Gastroesophageal sphincter (tissue), 4 donors: ENCODE results near the gene ITGA2. TPM values are rescaled to one million over a fixed set of nuclear protein-coding genes. Genes with fewer than 3 reads are reported as not detected.

Source experiments
- ATAC-seq: fragments of 150-250 bp; one replicate; pipeline ENCODE4 v1.9.1; 2016; ENCODE audit warnings: mild to moderate bottlenecking, moderate library complexity
- H3K27ac ChIP-seq, 4 donors: fragments of 200-600 bp; sonication (generic) in 3 of 4; 1 replicate in 3 of 4; 2 replicates in 1 of 4; pipeline ENCODE4 v1.5.1; 2016 to 2019
- H3K27me3 ChIP-seq: fragments of 200-600 bp; sonication (generic); one replicate; pipeline ENCODE4 v1.5.1; 2019
- H3K36me3 ChIP-seq, 2 donors: fragments of 200-600 bp; sonication (generic); one replicate each; pipeline ENCODE4 v1.5.1; 2019; ENCODE audit warnings: control low read depth in 1 of 2
- H3K4me1 ChIP-seq, 3 donors: fragments of 200-600 bp; sonication (generic); 1 replicate in 2 of 3; 2 replicates in 1 of 3; pipeline ENCODE4 v1.5.1; 2016 to 2019; ENCODE audit warnings: control low read depth in 2 of 3
- H3K4me3 ChIP-seq, 2 donors: fragments of 200-600 bp; sonication (generic); one replicate each; pipeline ENCODE4 v1.5.1; 2019; ENCODE audit warnings: mild to moderate bottlenecking in 1 of 2, moderate library complexity in 1 of 2
- H3K9me3 ChIP-seq, 3 donors: fragments of 200-600 bp; sonication (generic); one replicate each; pipeline ENCODE4 v1.5.1; 2017 to 2019; ENCODE audit warnings: control low read depth in 2 of 3
- EP300 ChIP-seq: sonication (generic); formaldehyde crosslinking; IDR thresholded peaks from one replicate; pipeline ENCODE4 v1.6.1; 2017; ENCODE audit warnings: antibody characterized with exemption, mild to moderate bottlenecking
- POLR2A ChIP-seq, 2 donors: fragments of 450-650 bp; IDR thresholded peaks; one replicate each; pipeline ENCODE4 v1.6.1; 2017; ENCODE audit warnings: antibody characterized with exemption in 2 of 2, mild to moderate bottlenecking in 2 of 2, moderate library complexity in 1 of 2
- POLR2AphosphoS5 ChIP-seq: sonication (generic); formaldehyde crosslinking; IDR thresholded peaks from one replicate; pipeline ENCODE4 v1.6.1; 2017; ENCODE audit warnings: antibody characterized with exemption
- WGBS, 2 donors: methylation state at CpG; one replicate each; pipeline ENCODE4 v1.1.5; 2018; ENCODE audit warnings: low coverage in 1 of 2; 5-methylcytosine and 5-hydroxymethylcytosine counted together
- total RNA-seq, 4 donors: library from RNA; depleted of rRNA; stranded (reverse); fragments of >200 nt; gene quantifications; one replicate each; pipeline ENCODE4 v1.1.0, GENCODE V29; 2016
- TF ChIP-seq, protein P1 (sequence below), 4 experiments: fragments of 200-600 bp in 2 of 4; fragments of 450-650 bp in 2 of 4; sonication (generic) in 1 of 4; IDR thresholded peaks; one replicate each; pipeline ENCODE4 v1.5.1; 2017 to 2019; ENCODE audit warnings: antibody characterized with exemption in 4 of 4, mild to moderate bottlenecking in 2 of 4, moderate library complexity in 2 of 4

The ITGA2 gene
- total RNA-seq, 4 donors from 2014 or later = 1.5 to 14.6 (median 10.0) TPM

DNA sequence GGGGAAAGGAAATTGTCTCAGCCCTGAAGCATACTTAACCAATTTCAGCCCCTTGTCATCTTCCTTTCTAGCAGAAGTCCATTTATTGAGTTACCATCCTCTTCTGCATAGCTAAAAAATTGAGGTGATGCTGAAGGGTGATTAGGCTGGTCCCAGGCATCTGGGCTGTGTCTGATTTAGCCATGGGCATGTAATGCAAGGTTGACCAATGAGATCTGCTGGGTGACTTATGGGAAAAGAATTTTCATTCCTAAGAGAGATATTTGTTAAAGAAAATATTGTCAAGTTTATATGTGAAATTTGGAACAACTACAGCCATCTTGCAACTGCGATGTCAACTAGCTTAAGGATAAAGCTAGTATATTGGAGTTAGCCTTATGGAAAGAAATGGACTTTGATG, 5.1 kb downstream of the ITGA2 start:
- Histone ChIP-seq H3K9me3 (no peaks in the 10 kb centered on the region), H3K4me3 (no peak overlapping the region), H3K27ac (no peak overlapping the region), H3K4me1 (peaks cover 0 to 38% (median 0%) of the 10 kb centered on the region in 3 donors), H3K27me3 (no peaks in the 10 kb centered on the region), H3K36me3 (no peaks in the 10 kb centered on the region)
- 89 to 100% methylated on average over 1 of the region's 1 CpG for WGBS, 2 donors
- TF ChIP-seq POLR2AphosphoS5 = no peak
- TF ChIP-seq EP300 = no peak
- TF ChIP-seq, protein P1, sequence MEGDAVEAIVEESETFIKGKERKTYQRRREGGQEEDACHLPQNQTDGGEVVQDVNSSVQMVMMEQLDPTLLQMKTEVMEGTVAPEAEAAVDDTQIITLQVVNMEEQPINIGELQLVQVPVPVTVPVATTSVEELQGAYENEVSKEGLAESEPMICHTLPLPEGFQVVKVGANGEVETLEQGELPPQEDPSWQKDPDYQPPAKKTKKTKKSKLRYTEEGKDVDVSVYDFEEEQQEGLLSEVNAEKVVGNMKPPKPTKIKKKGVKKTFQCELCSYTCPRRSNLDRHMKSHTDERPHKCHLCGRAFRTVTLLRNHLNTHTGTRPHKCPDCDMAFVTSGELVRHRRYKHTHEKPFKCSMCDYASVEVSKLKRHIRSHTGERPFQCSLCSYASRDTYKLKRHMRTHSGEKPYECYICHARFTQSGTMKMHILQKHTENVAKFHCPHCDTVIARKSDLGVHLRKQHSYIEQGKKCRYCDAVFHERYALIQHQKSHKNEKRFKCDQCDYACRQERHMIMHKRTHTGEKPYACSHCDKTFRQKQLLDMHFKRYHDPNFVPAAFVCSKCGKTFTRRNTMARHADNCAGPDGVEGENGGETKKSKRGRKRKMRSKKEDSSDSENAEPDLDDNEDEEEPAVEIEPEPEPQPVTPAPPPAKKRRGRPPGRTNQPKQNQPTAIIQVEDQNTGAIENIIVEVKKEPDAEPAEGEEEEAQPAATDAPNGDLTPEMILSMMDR (IDR thresholded peaks at IDR 0.05) = no peak
- no peak for TF ChIP-seq POLR2A (IDR thresholded peaks at IDR 0.05)
- no peak for ATAC-seq

DNA sequence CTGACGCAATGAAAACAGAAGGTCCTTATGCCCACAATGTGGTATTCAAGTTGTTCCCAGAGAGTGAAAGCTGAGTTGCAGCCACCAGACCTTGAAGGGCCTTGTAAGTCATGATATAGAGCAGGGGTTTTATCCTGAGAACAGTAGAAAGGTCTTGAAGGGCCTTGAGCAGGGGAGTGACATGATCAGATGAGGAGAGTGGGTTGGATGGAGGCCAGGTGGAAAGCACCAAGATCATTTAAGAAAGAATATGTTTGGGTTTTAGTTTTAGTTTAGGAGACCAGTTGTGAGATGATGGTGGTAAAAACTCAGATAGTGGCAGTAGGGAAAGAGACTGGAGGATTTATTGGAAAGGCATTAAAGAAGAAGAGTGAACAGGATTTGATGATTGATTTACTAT, 5.9 kb downstream of the ITGA2 start:
- WGBS, 2 donors = 100% methylated on average over 1 of the region's 1 CpG; no CpG with 5 or more reads in 1 of the 2 donors
- no peak overlapping the region for H3K4me3 ChIP-seq
- H3K27ac ChIP-seq = no peak overlapping the region
- H3K27me3 ChIP-seq = no peaks in the 10 kb centered on the region
- TF ChIP-seq EP300 (no peak), POLR2AphosphoS5 (no peak), POLR2A (IDR thresholded peaks at IDR 0.05) (no peak)
- TF ChIP-seq, protein P1 (IDR thresholded peaks at IDR 0.05) = no peak
- no peak for ATAC-seq
- peaks cover 0 to 33% (median 0%) of the 10 kb centered on the region in 3 donors for H3K4me1 ChIP-seq
- no peaks in the 10 kb centered on the region for H3K9me3 ChIP-seq
- H3K36me3 ChIP-seq = no peaks in the 10 kb centered on the region

DNA sequence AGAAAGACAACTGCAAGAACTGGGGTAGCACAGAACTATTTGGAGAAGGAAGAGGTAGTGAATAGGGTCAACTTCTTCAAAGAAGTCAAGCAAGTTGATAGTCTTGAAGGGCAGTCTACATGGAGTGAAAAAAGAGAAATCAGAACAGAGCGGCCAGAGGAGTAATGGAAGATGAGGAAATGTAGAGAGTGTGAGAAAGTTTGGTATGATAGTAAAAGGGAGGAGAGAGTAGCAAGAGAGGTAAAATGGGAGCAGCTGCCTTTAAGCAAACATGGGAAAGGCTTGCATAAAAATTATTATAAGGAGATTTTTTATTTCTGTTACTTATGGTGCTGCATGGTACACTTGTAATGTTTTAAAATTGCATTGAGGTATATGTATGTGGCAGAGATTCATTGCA, 6.8 kb downstream of the ITGA2 start:
- Histone ChIP-seq H3K36me3 (no peaks in the 10 kb centered on the region), H3K27ac (no peak overlapping the region), H3K4me3 (no peak overlapping the region), H3K9me3 (no peaks in the 10 kb centered on the region), H3K27me3 (no peaks in the 10 kb centered on the region), H3K4me1 (peaks cover 0 to 25% (median 0%) of the 10 kb centered on the region in 3 donors)
- WGBS, 2 donors = 100% methylated on average over 1 of the region's 1 CpG
- no peak for ATAC-seq
- TF ChIP-seq POLR2A (IDR thresholded peaks at IDR 0.05) (no peak), POLR2AphosphoS5 (no peak), EP300 (no peak)
- TF ChIP-seq, protein P1 (IDR thresholded peaks at IDR 0.05) = no peak

DNA sequence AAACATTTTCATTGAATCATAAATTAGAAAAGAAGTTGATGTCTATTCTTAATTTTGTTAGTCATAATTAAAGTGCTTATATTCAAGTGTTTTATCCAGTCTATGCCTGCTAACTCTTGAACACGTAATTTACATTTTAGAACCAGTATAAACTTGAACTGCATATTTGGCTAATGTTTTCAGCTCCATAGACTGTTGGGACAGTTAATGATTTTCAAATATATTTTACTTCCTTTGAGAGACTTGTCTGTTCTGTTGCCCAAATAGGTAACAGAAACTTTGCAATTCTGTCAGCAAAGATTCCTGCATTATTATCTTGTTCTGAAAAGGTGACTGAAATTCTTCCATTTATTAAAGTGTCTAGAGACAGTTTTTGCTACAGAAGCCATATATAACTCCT, 7.8 kb downstream of the ITGA2 start:
- H3K9me3 ChIP-seq = no peaks in the 10 kb centered on the region
- H3K4me1 ChIP-seq = peaks cover 0 to 24% (median 0%) of the 10 kb centered on the region in 3 donors
- H3K27me3 ChIP-seq = no peaks in the 10 kb centered on the region
- peak overlapping the region in 1 of 4 donors; percentile 28 for H3K27ac ChIP-seq
- WGBS, 2 donors = 20 to 48% methylated on average over 1 of the region's 1 CpG
- TF ChIP-seq POLR2A (IDR thresholded peaks at IDR 0.05) = no peak
- TF ChIP-seq, protein P1 (IDR thresholded peaks at IDR 0.05) = no peak
- no peak for TF ChIP-seq POLR2AphosphoS5
- no peak for TF ChIP-seq EP300
- H3K36me3 ChIP-seq = no peaks in the 10 kb centered on the region
- no peak for ATAC-seq
- H3K4me3 ChIP-seq = no peak overlapping the region

DNA sequence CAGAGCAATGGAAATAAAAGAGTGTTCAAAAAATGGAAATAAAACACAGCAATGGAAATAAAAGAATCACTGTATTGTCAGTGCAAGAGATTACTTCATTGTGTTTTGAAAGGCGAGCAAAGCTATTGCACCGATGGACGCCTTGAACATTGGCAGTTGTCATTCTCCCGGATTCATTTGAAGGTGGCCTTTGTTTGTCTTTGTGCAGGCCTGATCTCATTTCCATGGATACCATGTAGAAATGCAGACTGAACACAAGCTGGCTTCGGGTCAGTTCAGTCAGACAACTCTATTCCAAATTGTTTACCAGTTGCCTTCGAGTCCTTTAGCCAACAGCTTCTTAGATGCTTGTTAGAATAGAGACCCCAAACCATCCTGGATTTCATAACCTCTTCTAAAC, 8.3 kb downstream of the ITGA2 start:
- Histone ChIP-seq H3K27ac (peak overlapping the region in 1 of 4 donors; percentile 28), H3K36me3 (no peaks in the 10 kb centered on the region), H3K9me3 (no peaks in the 10 kb centered on the region), H3K27me3 (no peaks in the 10 kb centered on the region), H3K4me3 (no peak overlapping the region), H3K4me1 (peaks cover 0 to 24% (median 0%) of the 10 kb centered on the region in 3 donors)
- TF ChIP-seq EP300 (no peak), POLR2AphosphoS5 (no peak), POLR2A (IDR thresholded peaks at IDR 0.05) (no peak)
- TF ChIP-seq, protein P1 (IDR thresholded peaks at IDR 0.05) = no peak
- no peak for ATAC-seq
- 51 to 62% methylated on average over 3 to 6 of the region's 6 CpGs for WGBS, 2 donors
